H9 (cell line): ENCODE data around the gene WFIKKN2. TPM values are rescaled to one million over a fixed set of nuclear protein-coding genes. Genes with fewer than 3 reads are reported as not detected.
A peak's percentile ranks its signal among the peaks of the same experiment; 100 is the strongest.

Source experiments
- DNase-seq: peaks from one replicate; pipeline ENCODE4 v3.0.0-alpha.2; 2017
- H2AFZ ChIP-seq: one replicate; pipeline ENCODE4 v1.6.1; 2013; ENCODE audit warnings: mild to moderate bottlenecking, low read length, control low read depth, moderate library complexity
- H2AK5ac ChIP-seq: 2 replicates; pipeline ENCODE4 v1.6.1; 2013; ENCODE audit warnings: low read length, control low read depth, mixed read lengths; ENCODE audit not compliant: insufficient read length
- H2BK120ac ChIP-seq: one replicate; pipeline ENCODE4 v1.6.1; 2013; ENCODE audit warnings: low read depth, mild to moderate bottlenecking, low read length, control low read depth, inconsistent platforms; ENCODE audit not compliant: poor library complexity, severe bottlenecking
- H2BK12ac ChIP-seq: 2 replicates; pipeline ENCODE4 v1.6.1; 2013; ENCODE audit warnings: low read length, control low read depth, mixed read lengths, low read depth; ENCODE audit not compliant: insufficient read length
- H2BK15ac ChIP-seq: 2 replicates; pipeline ENCODE4 v1.6.1; 2013; ENCODE audit warnings: low read depth, low read length, control low read depth
- H2BK20ac ChIP-seq: one replicate; pipeline ENCODE4 v1.6.1; 2013; ENCODE audit warnings: low read depth, mild to moderate bottlenecking, low read length, control low read depth, inconsistent platforms; ENCODE audit not compliant: poor library complexity, severe bottlenecking
- H2BK5ac ChIP-seq: 2 replicates; pipeline ENCODE4 v1.6.1; 2013; ENCODE audit warnings: low read length, control low read depth, mixed read lengths; ENCODE audit not compliant: insufficient read length
- H3K14ac ChIP-seq: 2 replicates; pipeline ENCODE4 v1.6.1; 2013; ENCODE audit warnings: low read length, control low read depth; ENCODE audit not compliant: insufficient read depth
- H3K18ac ChIP-seq: 2 replicates; pipeline ENCODE4 v1.6.1; 2013; ENCODE audit warnings: low read depth, mild to moderate bottlenecking, mixed read lengths, low read length, control low read depth; ENCODE audit not compliant: insufficient read length
- H3K23ac ChIP-seq: 2 replicates; pipeline ENCODE4 v1.6.1; 2013; ENCODE audit warnings: low read length, control low read depth, mixed read lengths, low read depth; ENCODE audit not compliant: insufficient read length
- H3K23me2 ChIP-seq: 2 replicates; pipeline ENCODE4 v1.6.1; 2013; ENCODE audit warnings: low read depth, mild to moderate bottlenecking, mixed read lengths, low read length, control low read depth; ENCODE audit not compliant: insufficient read length, poor library complexity, severe bottlenecking
- H3K27ac ChIP-seq: 2 replicates; pipeline ENCODE4 v1.5.1; 2013; ENCODE audit warnings: low read length, control low read depth, mixed read lengths, low read depth; ENCODE audit not compliant: insufficient read length
- H3K27me3 ChIP-seq: 2 replicates; pipeline ENCODE4 v1.6.1; 2013; ENCODE audit warnings: low read length, control low read depth, inconsistent platforms; ENCODE audit not compliant: insufficient read depth
- H3K4ac ChIP-seq: 2 replicates; pipeline ENCODE4 v1.6.1; 2013; ENCODE audit warnings: low read depth, mild to moderate bottlenecking, control low read depth, inconsistent platforms, low read length, moderate library complexity
- H3K4me1 ChIP-seq: 2 replicates; pipeline ENCODE4 v1.6.1; 2013; ENCODE audit warnings: low read length, control low read depth, inconsistent platforms; ENCODE audit not compliant: insufficient read depth
- H3K4me2 ChIP-seq: 2 replicates; pipeline ENCODE4 v1.6.1; 2013; ENCODE audit warnings: low read length, control low read depth, mixed read lengths; ENCODE audit not compliant: insufficient read length, insufficient read depth
- H3K56ac ChIP-seq: 2 replicates; pipeline ENCODE4 v1.6.1; 2013; ENCODE audit warnings: low read depth, mild to moderate bottlenecking, mixed read lengths, low read length, control low read depth; ENCODE audit not compliant: insufficient read length
- H3K79me1 ChIP-seq: 2 replicates; pipeline ENCODE4 v1.6.1; 2013; ENCODE audit warnings: low read depth, mild to moderate bottlenecking, moderate library complexity, low read length, control low read depth, inconsistent platforms; ENCODE audit not compliant: insufficient read depth, poor library complexity, severe bottlenecking
- H3K79me2 ChIP-seq: 2 replicates; pipeline ENCODE4 v1.6.1; 2013; ENCODE audit warnings: low read length, control low read depth, inconsistent platforms; ENCODE audit not compliant: insufficient read depth
- H3K9ac ChIP-seq: 2 replicates; pipeline ENCODE4 v1.6.1; 2013; ENCODE audit warnings: low read length, control low read depth, mixed read lengths; ENCODE audit not compliant: insufficient read length; ENCODE audit errors: extremely low read depth
- H3K9me3 ChIP-seq: one replicate; pipeline ENCODE4 v1.6.1; 2013; ENCODE audit warnings: low read depth, low read length, inconsistent platforms; ENCODE audit not compliant: control insufficient read depth
- H3T11ph ChIP-seq: one replicate; pipeline ENCODE4 v1.6.1; 2013; ENCODE audit warnings: mild to moderate bottlenecking, low read length, control low read depth, inconsistent platforms
- H4K20me1 ChIP-seq: one replicate; pipeline ENCODE4 v1.6.1; 2013; ENCODE audit not compliant: control insufficient read depth, insufficient read length, insufficient read depth
- H4K5ac ChIP-seq: 2 replicates; pipeline ENCODE4 v1.6.1; 2013; ENCODE audit warnings: low read depth, mild to moderate bottlenecking, mixed read lengths, low read length, control low read depth; ENCODE audit not compliant: insufficient read length
- H4K8ac ChIP-seq: replicated peaks from 2 replicates; pipeline ENCODE4 v1.6.1; 2013; ENCODE audit warnings: low read length, control low read depth, mixed read lengths, low read depth; ENCODE audit not compliant: insufficient read length
- H4K91ac ChIP-seq: 2 replicates; pipeline ENCODE4 v1.6.1; 2013; ENCODE audit warnings: low read depth, mild to moderate bottlenecking, moderate library complexity, mixed read lengths, low read length, control low read depth; ENCODE audit not compliant: insufficient read length
- H3K27ac Mint-ChIP-seq, 3 experiments: 2 replicates in 2 of 3; 3 replicates in 1 of 3; pipeline ENCODE4 v1.8.0; 2020 to 2021; ENCODE audit warnings: mixed read lengths in 3 of 3, mild to moderate bottlenecking in 1 of 3, moderate library complexity in 1 of 3
- H3K27me3 Mint-ChIP-seq: 2 replicates; pipeline ENCODE4 v1.8.0; 2021; ENCODE audit warnings: low read depth, mild to moderate bottlenecking, moderate library complexity, mixed read lengths
- H3K36me3 Mint-ChIP-seq, 3 experiments: 2 replicates in 2 of 3; 3 replicates in 1 of 3; pipeline ENCODE4 v1.8.0; 2020 to 2021; ENCODE audit warnings: low read depth in 3 of 3, mixed read lengths in 3 of 3; ENCODE audit not compliant: insufficient read depth in 1 of 3
- H3K4me1 Mint-ChIP-seq, 2 experiments: 2 replicates each; pipeline ENCODE4 v1.8.0; 2020; ENCODE audit warnings: mixed read lengths in 2 of 2
- H3K4me3 Mint-ChIP-seq, 2 experiments: 2 replicates in 1 of 2; 3 replicates in 1 of 2; pipeline ENCODE4 v1.8.0; 2020 to 2021; ENCODE audit warnings: mild to moderate bottlenecking in 2 of 2, mixed read lengths in 2 of 2, moderate library complexity in 1 of 2
- H3K9me3 Mint-ChIP-seq, 2 experiments: 2 replicates in 1 of 2; 3 replicates in 1 of 2; pipeline ENCODE4 v1.8.0; 2020; ENCODE audit warnings: mild to moderate bottlenecking in 2 of 2, mixed read lengths in 2 of 2, moderate library complexity in 1 of 2
- WGBS: extraction: QIAGEN DNeasy Blood & Tissue Kit; methylation state at CpG from one replicate; pipeline ENCODE4 v1.1.7; 2013; ENCODE audit warnings: missing lambda C conversion rate, low lambda C conversion rate, mixed read lengths; ENCODE audit not compliant: insufficient read length; ENCODE audit errors: extremely low coverage; 5-methylcytosine and 5-hydroxymethylcytosine counted together
- total RNA-seq: library from RNA; stranded (reverse); gene quantifications from 2 replicates; pipeline ENCODE4 v1.2.1, GENCODE V29; 2021
- TF ChIP-seq, protein P1 (sequence below): fragments of 200-600 bp; sonication (generic); conservative IDR thresholded peaks from 3 replicates; pipeline ENCODE4 v1.8.0; 2021; ENCODE audit warnings: antibody characterized with exemption, mild to moderate bottlenecking

WFIKKN2 gene
- total RNA-seq, 1 experiment from 2014 or later = 1.1 TPM

DNA sequence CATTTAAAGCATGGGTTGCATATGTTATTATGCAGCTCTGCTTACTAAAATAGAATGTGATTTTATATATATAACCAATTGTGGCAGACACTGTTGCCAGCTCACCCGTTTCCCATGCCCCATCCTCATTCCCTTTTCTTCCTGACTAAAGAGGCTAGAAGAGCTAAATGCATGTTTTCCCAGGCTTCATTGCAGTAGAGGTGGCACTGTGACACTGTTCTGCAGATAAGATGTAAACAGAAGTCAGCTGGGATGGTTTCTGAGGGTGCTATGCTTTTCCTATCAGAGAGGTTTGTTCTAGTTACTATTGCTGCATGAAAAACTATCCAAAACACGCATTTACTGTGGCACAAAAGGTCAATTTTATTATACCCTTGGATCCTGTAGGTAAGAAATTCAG is 36.5 kb downstream of the WFIKKN2 start:
- H2AFZ ChIP-seq = no peak overlapping the region
- no peaks in the 10 kb centered on the region for H3K4me1 ChIP-seq
- H2BK15ac ChIP-seq = no peak overlapping the region
- no peak overlapping the region for H3K4ac ChIP-seq
- no peak overlapping the region for H3K4me2 ChIP-seq
- no peak overlapping the region for H4K5ac ChIP-seq
- no peak overlapping the region for H2BK20ac ChIP-seq
- H3K56ac ChIP-seq = no peak overlapping the region
- no peak overlapping the region for H3K4me3 Mint-ChIP-seq
- no peaks in the 10 kb centered on the region for H3K27me3 Mint-ChIP-seq
- H2BK12ac ChIP-seq = no peak overlapping the region
- H3K27ac ChIP-seq = no peak overlapping the region
- H3T11ph ChIP-seq = no peak overlapping the region
- no peaks in the 10 kb centered on the region for H3K23me2 ChIP-seq
- no peak overlapping the region for H3K9ac ChIP-seq
- peak overlapping the region in 1 of 3 experiments; percentile 67; a peak in 1 of 7 replicates for H3K27ac Mint-ChIP-seq
- peaks cover 10 to 14% of the 10 kb centered on the region in 2 experiments for H3K4me1 Mint-ChIP-seq
- no peak overlapping the region for H2BK120ac ChIP-seq
- no peak overlapping the region for H3K14ac ChIP-seq
- H2AK5ac ChIP-seq = no peak overlapping the region
- no CpG with 5 or more reads among the region's 2 CpGs for WGBS
- no peaks in the 10 kb centered on the region for H3K9me3 ChIP-seq
- H4K91ac ChIP-seq = no peak overlapping the region
- no peaks in the 10 kb centered on the region; a peak in 1 of 5 replicates for H3K9me3 Mint-ChIP-seq
- no peaks in the 10 kb centered on the region for H3K36me3 Mint-ChIP-seq
- peak; percentile 16 for DNase-seq
- H3K79me1 ChIP-seq = no peaks in the 10 kb centered on the region
- TF ChIP-seq, protein P1, sequence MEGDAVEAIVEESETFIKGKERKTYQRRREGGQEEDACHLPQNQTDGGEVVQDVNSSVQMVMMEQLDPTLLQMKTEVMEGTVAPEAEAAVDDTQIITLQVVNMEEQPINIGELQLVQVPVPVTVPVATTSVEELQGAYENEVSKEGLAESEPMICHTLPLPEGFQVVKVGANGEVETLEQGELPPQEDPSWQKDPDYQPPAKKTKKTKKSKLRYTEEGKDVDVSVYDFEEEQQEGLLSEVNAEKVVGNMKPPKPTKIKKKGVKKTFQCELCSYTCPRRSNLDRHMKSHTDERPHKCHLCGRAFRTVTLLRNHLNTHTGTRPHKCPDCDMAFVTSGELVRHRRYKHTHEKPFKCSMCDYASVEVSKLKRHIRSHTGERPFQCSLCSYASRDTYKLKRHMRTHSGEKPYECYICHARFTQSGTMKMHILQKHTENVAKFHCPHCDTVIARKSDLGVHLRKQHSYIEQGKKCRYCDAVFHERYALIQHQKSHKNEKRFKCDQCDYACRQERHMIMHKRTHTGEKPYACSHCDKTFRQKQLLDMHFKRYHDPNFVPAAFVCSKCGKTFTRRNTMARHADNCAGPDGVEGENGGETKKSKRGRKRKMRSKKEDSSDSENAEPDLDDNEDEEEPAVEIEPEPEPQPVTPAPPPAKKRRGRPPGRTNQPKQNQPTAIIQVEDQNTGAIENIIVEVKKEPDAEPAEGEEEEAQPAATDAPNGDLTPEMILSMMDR = no peak
- no peak overlapping the region for H3K18ac ChIP-seq
- no peak overlapping the region for H2BK5ac ChIP-seq
- no peak overlapping the region for H3K23ac ChIP-seq
- H3K79me2 ChIP-seq = no peaks in the 10 kb centered on the region
- H3K27me3 ChIP-seq = no peaks in the 10 kb centered on the region
- H4K20me1 ChIP-seq = no peaks in the 10 kb centered on the region
- no peak overlapping the region for H4K8ac ChIP-seq
